GM12864 (cell line): ENCODE measurements around the gene TADA1.

Experiments
- DNase-seq: peaks from one replicate; pipeline ENCODE4 v3.0.0-alpha.2; 2011; ENCODE audit warnings: low read depth
- H3K4me3 ChIP-seq: 2 replicates; pipeline ENCODE4 v1.5.1; 2011; ENCODE audit warnings: mild to moderate bottlenecking, low read depth, low read length, control low read depth
- CTCF ChIP-seq: IDR thresholded peaks from 2 replicates; pipeline ENCODE4 v1.5.1; 2011; ENCODE audit warnings: low read depth, mild to moderate bottlenecking, moderate library complexity, low read length, control low read depth, inconsistent platforms; ENCODE audit errors: missing control alignments

Gene TADA1

GRCh38 chr1:166811691-166812090 is 64.4 kb downstream of the TADA1 start:
- TF ChIP-seq CTCF, result no peak
- DNase-seq, result no peak
- H3K4me3 ChIP-seq, result no peak overlapping the region

GRCh38 chr1:166808952-166809351 is 67.1 kb downstream of the TADA1 start:
- TF ChIP-seq CTCF, result no peak
- DNase-seq, result no peak
- no peak overlapping the region for H3K4me3 ChIP-seq
